HG02759 (cell line): ENCODE measurements around the gene MUS81.
"Not testable (repeated sequence)": the region's sequence is repeated elsewhere in the genome, so short reads cannot be mapped to it uniquely, and the experiment has no call there.

Source experiments
- ATAC-seq: cut with Tn5 transposase; IDR thresholded peaks from one replicate; pipeline ENCODE4 v1.9.1; 2021; ENCODE audit warnings: mild to moderate bottlenecking, moderate library complexity; ENCODE audit not compliant: unreplicated experiment

MUS81 gene

DNA sequence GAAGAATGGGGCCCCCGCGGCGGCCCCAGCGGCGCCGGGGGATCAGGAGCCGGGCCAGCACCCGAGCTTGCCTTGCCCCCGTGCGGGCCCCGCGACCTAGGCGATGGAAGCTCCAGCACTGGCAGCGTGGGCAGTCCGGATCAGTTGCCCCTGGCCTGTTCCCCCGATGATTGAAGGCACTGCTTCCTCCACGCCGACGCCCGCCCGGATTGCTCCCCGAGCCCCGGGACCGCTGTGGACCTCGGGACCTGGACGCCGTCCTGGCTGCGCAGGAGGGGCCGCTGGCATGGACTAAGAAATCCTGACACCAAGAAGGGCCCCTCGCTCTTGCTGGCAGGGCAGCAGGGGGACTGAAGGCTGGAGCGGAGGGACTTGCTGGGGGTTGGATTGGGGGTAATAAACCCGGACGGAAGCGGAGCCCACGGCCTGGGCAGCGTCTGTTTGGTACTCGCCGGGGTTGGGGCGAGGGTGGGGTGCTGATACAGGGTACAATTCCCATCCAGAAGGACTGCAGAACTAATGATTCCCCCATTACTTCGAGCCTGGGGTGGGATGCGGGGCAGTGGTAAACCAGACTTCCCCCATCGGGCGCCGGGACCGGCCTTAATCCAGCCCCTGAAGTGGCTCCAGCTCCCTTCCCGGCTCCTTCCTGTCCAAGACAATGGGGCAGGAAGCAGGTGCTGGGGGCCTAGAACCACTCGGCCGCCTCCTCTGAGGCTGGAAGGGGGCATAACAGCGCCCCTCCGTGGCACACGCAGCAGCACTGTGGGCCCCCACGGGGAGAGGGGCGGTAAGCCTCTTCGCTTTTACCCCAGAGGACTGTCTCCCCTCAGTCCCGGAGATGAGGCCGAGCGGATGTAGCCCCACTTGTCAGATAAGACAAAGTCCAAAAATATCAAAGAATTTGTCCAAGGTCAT, 31.2 kb downstream of the MUS81 start:
- ATAC-seq = no peak

GRCh38 chr11:65892137-65892540, 31.9 kb downstream of the MUS81 start:
- ATAC-seq = not testable (repeated sequence)

- no peak for ATAC-seq
Observed at GRCh38 chr11:65892661-65893317, 32.6 kb downstream of the MUS81 start.

DNA sequence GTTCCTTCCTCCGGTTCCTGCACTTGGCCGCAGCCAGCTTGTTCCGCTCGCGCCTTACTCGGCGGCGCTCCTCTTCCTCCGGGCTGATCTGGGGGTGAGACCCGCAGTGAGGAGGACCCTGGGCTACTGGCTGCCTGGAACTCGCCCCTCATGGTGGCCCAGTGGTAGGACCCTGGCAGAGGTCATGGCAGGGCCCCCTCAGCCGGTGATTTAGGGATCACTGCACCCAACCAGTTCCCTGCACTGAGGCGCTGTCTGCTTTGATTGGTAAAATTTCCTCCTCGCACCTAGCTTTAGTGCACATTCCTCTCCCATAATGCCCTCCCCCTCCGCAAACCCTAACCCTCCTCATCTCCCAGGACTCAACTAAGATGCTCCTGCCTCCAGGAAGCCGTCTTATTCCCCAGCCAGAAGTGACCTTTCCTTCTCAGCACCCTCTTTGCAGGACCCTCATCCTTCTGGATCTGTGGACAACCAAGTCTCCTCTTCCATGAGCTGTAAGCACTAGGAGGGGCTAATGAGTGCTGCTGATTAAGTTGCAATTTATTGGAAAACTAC, 33.9 kb downstream of the MUS81 start:
- no peak for ATAC-seq

DNA sequence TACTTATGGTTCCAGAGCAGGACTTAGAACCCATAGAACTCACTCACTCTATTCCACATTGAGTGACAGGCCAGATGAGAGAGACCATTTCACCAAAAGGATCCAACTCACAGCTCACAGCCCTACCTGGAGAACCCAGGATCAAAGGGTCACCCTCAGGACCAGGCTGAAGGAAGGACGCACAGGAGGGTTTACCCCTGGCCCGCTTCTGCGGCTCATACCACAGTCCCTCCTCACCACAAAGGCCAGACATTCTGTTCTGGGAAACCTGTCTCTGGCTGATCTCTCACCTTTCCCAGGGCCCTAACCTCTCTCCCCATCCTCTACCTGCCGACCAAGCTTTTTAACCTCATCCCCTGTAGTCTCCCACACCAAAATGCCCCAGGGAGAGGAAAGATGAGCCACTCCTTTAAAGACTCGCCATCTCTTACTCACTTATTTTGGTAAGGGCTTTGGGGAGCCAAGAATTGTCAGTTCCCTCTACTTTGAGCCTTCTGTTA, 35.3 kb downstream of the MUS81 start:
- ATAC-seq = no peak

GRCh38 chr11:65896034-65896999, 36.1 kb downstream of the MUS81 start:
- ATAC-seq = no peak

DNA sequence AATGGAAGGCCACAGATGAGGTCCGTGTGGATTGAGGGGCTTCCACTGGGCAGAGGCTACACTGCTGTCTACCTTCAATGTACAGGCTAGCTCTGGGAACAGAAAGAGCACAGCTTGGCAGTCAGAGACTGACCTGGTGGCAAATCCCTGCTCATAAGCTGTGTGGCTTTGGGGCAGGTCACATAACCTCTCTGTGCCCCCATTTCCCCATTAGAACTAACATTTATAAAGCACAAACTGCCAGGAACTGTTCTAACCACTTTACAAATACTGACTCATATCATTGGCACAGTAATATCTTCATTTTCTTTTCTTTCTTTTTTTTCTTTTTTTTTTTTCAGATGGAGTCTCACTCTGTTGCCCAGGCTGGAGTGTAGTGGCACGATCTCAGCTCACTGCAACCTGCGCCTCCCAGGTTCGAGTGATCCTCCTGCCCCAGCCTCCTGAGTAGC, 36.8 kb downstream of the MUS81 start:
- no peak for ATAC-seq

- no peak for ATAC-seq
Observed at GRCh38 chr11:65898656-65899355, 38.6 kb downstream of the MUS81 start.

- no peak for ATAC-seq
Observed at GRCh38 chr11:65899356-65900124, 39.3 kb downstream of the MUS81 start.

- peak; percentile 79 for ATAC-seq
Observed at GRCh38 chr11:65900125-65900898, 40.1 kb downstream of the MUS81 start, which contains the start of gene FOSL1. TSS of gene FOSL1 (minus strand) at chr11:65900388. CDS start at chr11:65900339, 49 bp downstream.

- ATAC-seq = no peak
Observed at GRCh38 chr11:65900899-65901180, 40.6 kb downstream of the MUS81 start.

DNA sequence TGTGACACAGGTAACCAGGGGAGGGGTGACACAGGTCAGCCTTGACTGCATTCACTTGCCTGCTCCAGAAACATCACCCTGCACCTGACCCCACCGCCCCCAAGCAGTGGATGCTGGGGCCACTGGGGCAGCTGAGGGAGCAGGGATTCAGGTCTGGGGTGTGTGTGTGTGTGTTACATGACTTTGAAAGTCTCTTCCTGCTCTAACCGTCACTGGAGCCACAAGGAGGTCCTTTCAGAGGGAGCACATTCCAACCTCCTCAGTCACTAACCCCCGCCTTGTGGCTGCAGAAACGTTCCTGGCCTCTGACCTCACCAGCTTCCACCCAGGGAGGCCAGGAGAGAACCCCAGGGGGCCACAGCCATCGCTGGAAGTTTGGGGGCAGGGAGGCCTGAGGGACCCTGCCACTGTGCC, 42.8 kb downstream of the MUS81 start:
- ATAC-seq = no peak

GRCh38 chr11:65903715-65904114, 43.5 kb downstream of the MUS81 start:
- ATAC-seq = no peak

GRCh38 chr11:65906602-65907001, 46.4 kb downstream of the MUS81 start:
- ATAC-seq = no peak

- ATAC-seq = no peak
Observed at GRCh38 chr11:65907878-65908277, 47.6 kb downstream of the MUS81 start.

GRCh38 chr11:65911682-65912568, 51.7 kb downstream of the MUS81 start:
- ATAC-seq = no peak

GRCh38 chr11:65912845-65913244, 52.6 kb downstream of the MUS81 start:
- no peak for ATAC-seq
